NCI-H510A treated with DMSO at 0.1 percent for 48 hours (cell line): Measurements from ENCODE around the gene ERVW-1.

ENCODE experiments used
- DNase-seq: peaks from one replicate; lab custom pipeline; 2025; lab: John Stamatoyannopoulos, UW

The ERVW-1 gene

GRCh38 chr7:92425311-92425947, 52.3 kb downstream of the ERVW-1 start:
- no peak for DNase-seq

- no peak for DNase-seq
Measured at GRCh38 chr7:92423710-92424131, 54.0 kb downstream of the ERVW-1 start.

GRCh38 chr7:92422926-92423325, 54.8 kb downstream of the ERVW-1 start:
- no peak for DNase-seq

- DNase-seq: peak; percentile 83
Measured at GRCh38 chr7:92421676-92422435, 55.9 kb downstream of the ERVW-1 start.
